ENCODE data around the gene PMEPA1.

DNA sequence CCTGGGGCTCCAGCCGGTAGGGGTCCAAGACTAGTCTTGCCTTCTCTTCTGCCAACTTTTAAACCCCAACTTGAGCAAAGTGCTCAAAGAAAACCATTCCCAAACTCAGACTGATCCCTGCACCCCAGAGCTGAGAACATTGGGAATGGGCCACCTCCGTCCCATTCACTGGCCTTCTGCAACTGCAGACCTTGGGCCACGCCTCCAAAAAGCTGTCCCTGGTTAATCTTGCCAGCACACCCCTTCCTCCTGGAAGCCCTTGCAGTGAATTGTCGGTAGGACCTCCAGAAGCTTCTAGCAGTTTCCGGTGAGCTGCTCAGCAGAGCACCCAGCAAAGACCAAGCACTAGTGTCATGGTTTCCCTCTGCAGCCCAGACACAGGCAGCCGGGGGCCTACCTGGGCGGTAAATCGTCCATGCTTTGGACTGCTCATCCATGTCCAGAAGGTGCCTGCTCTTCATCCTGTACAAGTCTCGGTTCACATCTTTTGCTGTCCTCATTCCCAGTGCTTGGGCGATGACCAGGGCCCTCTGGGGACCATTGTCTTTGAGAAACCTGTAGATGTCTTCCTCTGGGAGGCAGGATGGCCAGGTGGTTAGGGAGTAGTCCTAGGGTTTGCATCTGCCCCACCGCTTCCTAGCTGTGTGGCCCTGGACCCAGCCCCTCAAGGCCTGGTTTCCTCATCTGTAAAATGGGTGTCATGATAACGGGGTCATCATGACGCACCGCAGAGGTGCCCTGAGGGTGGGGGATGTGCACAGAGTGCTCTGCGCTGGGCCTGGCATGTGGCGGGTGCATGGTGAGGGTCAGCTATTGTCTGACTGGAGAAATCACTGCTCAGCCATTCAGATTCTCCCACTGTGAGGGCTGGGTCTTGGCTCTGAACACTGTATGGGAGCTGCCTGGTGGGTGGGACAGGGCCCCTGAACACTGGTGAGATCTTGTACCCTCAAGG is 95.0 kb downstream of the PMEPA1 start:
- TF ChIP-seq, protein P1, sequence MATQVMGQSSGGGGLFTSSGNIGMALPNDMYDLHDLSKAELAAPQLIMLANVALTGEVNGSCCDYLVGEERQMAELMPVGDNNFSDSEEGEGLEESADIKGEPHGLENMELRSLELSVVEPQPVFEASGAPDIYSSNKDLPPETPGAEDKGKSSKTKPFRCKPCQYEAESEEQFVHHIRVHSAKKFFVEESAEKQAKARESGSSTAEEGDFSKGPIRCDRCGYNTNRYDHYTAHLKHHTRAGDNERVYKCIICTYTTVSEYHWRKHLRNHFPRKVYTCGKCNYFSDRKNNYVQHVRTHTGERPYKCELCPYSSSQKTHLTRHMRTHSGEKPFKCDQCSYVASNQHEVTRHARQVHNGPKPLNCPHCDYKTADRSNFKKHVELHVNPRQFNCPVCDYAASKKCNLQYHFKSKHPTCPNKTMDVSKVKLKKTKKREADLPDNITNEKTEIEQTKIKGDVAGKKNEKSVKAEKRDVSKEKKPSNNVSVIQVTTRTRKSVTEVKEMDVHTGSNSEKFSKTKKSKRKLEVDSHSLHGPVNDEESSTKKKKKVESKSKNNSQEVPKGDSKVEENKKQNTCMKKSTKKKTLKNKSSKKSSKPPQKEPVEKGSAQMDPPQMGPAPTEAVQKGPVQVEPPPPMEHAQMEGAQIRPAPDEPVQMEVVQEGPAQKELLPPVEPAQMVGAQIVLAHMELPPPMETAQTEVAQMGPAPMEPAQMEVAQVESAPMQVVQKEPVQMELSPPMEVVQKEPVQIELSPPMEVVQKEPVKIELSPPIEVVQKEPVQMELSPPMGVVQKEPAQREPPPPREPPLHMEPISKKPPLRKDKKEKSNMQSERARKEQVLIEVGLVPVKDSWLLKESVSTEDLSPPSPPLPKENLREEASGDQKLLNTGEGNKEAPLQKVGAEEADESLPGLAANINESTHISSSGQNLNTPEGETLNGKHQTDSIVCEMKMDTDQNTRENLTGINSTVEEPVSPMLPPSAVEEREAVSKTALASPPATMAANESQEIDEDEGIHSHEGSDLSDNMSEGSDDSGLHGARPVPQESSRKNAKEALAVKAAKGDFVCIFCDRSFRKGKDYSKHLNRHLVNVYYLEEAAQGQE (IDR thresholded peaks at IDR 0.05; ENCODE audit: insufficient read depth in 1 of 2, low read depth in 2 of 2, low read length in 2 of 2) = no peak
- no peak for TF ChIP-seq POLR2AphosphoS5 (IDR thresholded peaks at IDR 0.05; ENCODE audit: low read depth, low read length)
- no peak for TF ChIP-seq SIN3A (IDR thresholded peaks at IDR 0.05; ENCODE audit: borderline replicate concordance, insufficient read depth, low read length)

All from PFSK-1 (cell line).